Endodermal cell (in vitro differentiated cells): ENCODE data around the gene SULT1C2. TPM values are rescaled to one million over a fixed set of nuclear protein-coding genes. Genes with fewer than 3 reads are reported as not detected.
A peak's percentile ranks its signal among the peaks of the same experiment; 100 is the strongest.
"Not testable (repeated sequence)": the region's sequence is repeated elsewhere in the genome, so short reads cannot be mapped to it uniquely, and the experiment has no call there.

Source experiments
- DNase-seq: peaks from one replicate; pipeline ENCODE4 v3.0.0-alpha.2; 2017
- H3K27ac ChIP-seq: 2 replicates; pipeline ENCODE4 v1.5.1; 2013; ENCODE audit warnings: mild to moderate bottlenecking, low read depth, low read length, moderate library complexity
- H3K27me3 ChIP-seq: 2 replicates; pipeline ENCODE4 v1.6.1; 2013; ENCODE audit warnings: mild to moderate bottlenecking, low read length, moderate library complexity; ENCODE audit not compliant: insufficient read depth, control insufficient read depth, poor library complexity, severe bottlenecking
- H3K36me3 ChIP-seq: 2 replicates; pipeline ENCODE4 v1.7.0; 2013; ENCODE audit warnings: mild to moderate bottlenecking, low read length, moderate library complexity; ENCODE audit not compliant: control insufficient read depth, insufficient read depth
- H3K4me1 ChIP-seq: one replicate; pipeline ENCODE4 v1.7.0; 2013; ENCODE audit warnings: low read length; ENCODE audit not compliant: control insufficient read depth, insufficient read depth
- H3K4me3 ChIP-seq: 2 replicates; pipeline ENCODE4 v1.5.1; 2013; ENCODE audit warnings: mild to moderate bottlenecking, low read length, moderate library complexity
- H3K9ac ChIP-seq: 2 replicates; pipeline ENCODE4 v1.6.1; 2013; ENCODE audit warnings: mild to moderate bottlenecking, low read length, moderate library complexity; ENCODE audit not compliant: poor library complexity, severe bottlenecking; ENCODE audit errors: extremely low read depth
- H3K9me3 ChIP-seq: 2 replicates; pipeline ENCODE4 v1.6.1; 2013; ENCODE audit warnings: mild to moderate bottlenecking, low read length, moderate library complexity; ENCODE audit not compliant: control insufficient read depth
- H3K27ac Mint-ChIP-seq: 2 replicates; pipeline ENCODE4 v1.8.0; 2020; ENCODE audit warnings: mixed read lengths
- H3K27me3 Mint-ChIP-seq: 2 replicates; pipeline ENCODE4 v1.8.0; 2021; ENCODE audit warnings: mild to moderate bottlenecking, mixed read lengths; ENCODE audit not compliant: insufficient read depth
- H3K36me3 Mint-ChIP-seq: 2 replicates; pipeline ENCODE4 v1.8.0; 2020; ENCODE audit warnings: low read depth, mixed read lengths
- H3K4me1 Mint-ChIP-seq: 2 replicates; pipeline ENCODE4 v1.8.0; 2020; ENCODE audit warnings: mixed read lengths
- H3K4me3 Mint-ChIP-seq: 2 replicates; pipeline ENCODE4 v1.8.0; 2020; ENCODE audit warnings: mild to moderate bottlenecking, moderate library complexity, mixed read lengths
- H3K9me3 Mint-ChIP-seq: 2 replicates; pipeline ENCODE4 v1.8.0; 2020; ENCODE audit warnings: mild to moderate bottlenecking, mixed read lengths
- WGBS, 2 experiments: methylation state at CpG; one replicate each; pipeline versions ENCODE4 v1.1.5 to v1.1.7; 2013; ENCODE audit warnings: missing lambda C conversion rate in 2 of 2, mixed read lengths in 1 of 2; ENCODE audit not compliant: insufficient coverage in 1 of 2, insufficient read length in 1 of 2; 5-methylcytosine and 5-hydroxymethylcytosine counted together
- total RNA-seq, 2 donors: library from RNA; stranded (reverse); fragmentation: NEBNext Ultra II Directional in 1 of 2; extraction: Animal tissue kit (Norgen Biotek cat#: 25700) in 1 of 2; gene quantifications; 2 replicates in 1 of 2; 3 replicates in 1 of 2; pipeline ENCODE4 v1.2.1, GENCODE V29; 2021
- TF ChIP-seq, protein P1 (sequence below): fragments of 200-600 bp; sonication (generic); conservative IDR thresholded peaks from 2 replicates; pipeline ENCODE4 v1.5.0; 2021; ENCODE audit warnings: antibody characterized with exemption, mild to moderate bottlenecking

SULT1C2 gene
- total RNA-seq, 2 donors from 2014 or later, result 0.62 to 1.00 TPM

DNA sequence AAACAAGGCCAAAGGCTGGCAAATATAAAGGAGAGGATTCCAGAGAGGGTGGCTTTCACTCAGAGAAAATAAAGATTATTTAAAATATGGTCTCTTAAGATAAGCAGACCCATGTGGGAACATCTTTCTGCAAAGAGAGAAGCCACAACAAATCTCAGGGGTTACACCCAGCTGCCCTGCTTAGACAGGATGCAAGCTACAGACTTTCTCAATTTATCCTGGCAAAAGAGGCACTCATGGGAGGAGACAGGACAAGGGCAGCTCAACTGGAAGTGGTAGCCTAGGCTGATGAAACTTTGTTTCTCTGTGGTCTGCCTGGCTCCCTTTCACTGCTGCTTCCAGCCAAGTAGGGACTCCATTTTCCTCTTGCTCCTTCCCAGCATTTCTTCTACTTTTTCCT lies 63.2 kb downstream of the SULT1C2 start:
- Mint-ChIP-seq H3K36me3 (no peaks in the 10 kb centered on the region), H3K27me3 (no peaks in the 10 kb centered on the region), H3K9me3 (no peaks in the 10 kb centered on the region), H3K4me1 (no peaks in the 10 kb centered on the region), H3K4me3 (no peak overlapping the region), H3K27ac (no peak overlapping the region)
- TF ChIP-seq, protein P1, sequence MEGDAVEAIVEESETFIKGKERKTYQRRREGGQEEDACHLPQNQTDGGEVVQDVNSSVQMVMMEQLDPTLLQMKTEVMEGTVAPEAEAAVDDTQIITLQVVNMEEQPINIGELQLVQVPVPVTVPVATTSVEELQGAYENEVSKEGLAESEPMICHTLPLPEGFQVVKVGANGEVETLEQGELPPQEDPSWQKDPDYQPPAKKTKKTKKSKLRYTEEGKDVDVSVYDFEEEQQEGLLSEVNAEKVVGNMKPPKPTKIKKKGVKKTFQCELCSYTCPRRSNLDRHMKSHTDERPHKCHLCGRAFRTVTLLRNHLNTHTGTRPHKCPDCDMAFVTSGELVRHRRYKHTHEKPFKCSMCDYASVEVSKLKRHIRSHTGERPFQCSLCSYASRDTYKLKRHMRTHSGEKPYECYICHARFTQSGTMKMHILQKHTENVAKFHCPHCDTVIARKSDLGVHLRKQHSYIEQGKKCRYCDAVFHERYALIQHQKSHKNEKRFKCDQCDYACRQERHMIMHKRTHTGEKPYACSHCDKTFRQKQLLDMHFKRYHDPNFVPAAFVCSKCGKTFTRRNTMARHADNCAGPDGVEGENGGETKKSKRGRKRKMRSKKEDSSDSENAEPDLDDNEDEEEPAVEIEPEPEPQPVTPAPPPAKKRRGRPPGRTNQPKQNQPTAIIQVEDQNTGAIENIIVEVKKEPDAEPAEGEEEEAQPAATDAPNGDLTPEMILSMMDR, result no peak
- Histone ChIP-seq H3K4me1 (no peaks in the 10 kb centered on the region), H3K9me3 (no peaks in the 10 kb centered on the region), H3K9ac (no peak overlapping the region), H3K4me3 (no peak overlapping the region), H3K36me3 (no peaks in the 10 kb centered on the region), H3K27me3 (no peaks in the 10 kb centered on the region), H3K27ac (no peak overlapping the region)
- no peak for DNase-seq

DNA sequence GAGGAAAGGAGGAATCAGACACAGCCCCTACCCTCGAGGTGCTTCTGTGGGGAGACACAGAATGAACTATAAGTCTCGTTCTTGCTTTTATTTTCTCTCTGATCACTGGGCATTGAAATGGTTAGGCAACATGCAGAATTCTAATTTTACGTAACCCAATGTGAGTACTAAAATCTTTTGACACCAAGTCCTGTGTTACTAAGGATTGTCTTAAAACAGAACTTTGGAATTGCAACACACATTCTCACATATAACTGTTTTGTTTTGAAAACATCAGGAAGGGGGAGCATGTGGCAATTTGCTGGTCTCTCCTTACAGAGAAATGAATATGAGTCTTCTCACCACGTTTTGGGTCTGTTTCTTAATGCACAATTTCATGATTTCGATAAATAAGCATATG lies 65.4 kb downstream of the SULT1C2 start:
- Histone ChIP-seq H3K27me3 (no peaks in the 10 kb centered on the region), H3K36me3 (no peaks in the 10 kb centered on the region), H3K27ac (no peak overlapping the region), H3K4me3 (no peak overlapping the region), H3K9me3 (no peaks in the 10 kb centered on the region), H3K4me1 (no peaks in the 10 kb centered on the region), H3K9ac (no peak overlapping the region)
- TF ChIP-seq, protein P1, result no peak
- Mint-ChIP-seq H3K36me3 (no peaks in the 10 kb centered on the region), H3K4me1 (no peaks in the 10 kb centered on the region), H3K27me3 (no peaks in the 10 kb centered on the region), H3K27ac (no peak overlapping the region), H3K9me3 (no peaks in the 10 kb centered on the region), H3K4me3 (no peak overlapping the region)
- DNase-seq, result no peak
- WGBS, 2 experiments, result 81 to 92% methylated on average over 5 of the region's 5 CpGs

DNA sequence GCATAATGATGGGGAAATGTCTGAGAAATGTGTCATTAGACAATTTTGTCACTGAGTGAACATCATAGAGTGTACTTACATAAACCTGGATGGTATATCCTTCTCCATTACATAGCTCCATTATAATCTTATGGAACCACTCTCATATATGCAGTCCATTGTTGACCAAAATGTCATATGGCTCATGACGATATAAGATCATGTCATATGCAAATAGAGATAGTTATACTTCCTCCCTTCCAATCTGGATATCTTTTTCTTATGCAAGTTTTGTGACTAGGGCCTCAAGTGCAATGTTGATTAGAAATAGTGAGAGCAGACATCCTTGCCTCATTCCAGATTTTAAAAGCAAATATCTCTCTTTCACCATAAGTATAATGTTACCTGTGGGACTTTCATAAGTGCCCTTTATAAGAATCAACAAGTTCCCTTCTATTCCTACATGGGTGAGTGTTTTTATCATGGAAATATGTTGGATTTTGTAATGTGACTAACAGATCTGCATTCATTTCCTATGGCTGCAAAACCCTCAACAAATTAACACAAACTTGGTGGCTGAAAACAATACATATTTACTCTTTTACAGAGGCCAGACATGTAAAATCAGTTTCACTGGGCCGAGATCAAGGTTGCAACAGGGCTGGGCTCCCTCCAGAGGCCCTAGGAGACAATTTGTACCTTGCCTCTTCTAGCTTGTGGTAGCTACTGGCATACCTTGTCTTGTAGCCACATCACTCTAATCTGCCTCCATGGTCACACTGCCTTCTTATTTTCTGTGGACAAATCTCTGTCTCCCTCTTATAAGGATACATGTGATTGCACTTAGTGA lies 67.4 kb downstream of the SULT1C2 start:
- no peak for DNase-seq
- Mint-ChIP-seq H3K4me3 (no peak overlapping the region), H3K36me3 (no peaks in the 10 kb centered on the region), H3K9me3 (no peaks in the 10 kb centered on the region), H3K27ac (peak overlapping the region; percentile 49), H3K27me3 (no peaks in the 10 kb centered on the region), H3K4me1 (no peaks in the 10 kb centered on the region)
- H3K4me3 ChIP-seq, result no peak overlapping the region
- WGBS, 2 experiments, result 90 to 96% methylated on average over 2 of the region's 2 CpGs
- no peaks in the 10 kb centered on the region for H3K36me3 ChIP-seq
- H3K9ac ChIP-seq, result no peak overlapping the region
- no peak overlapping the region for H3K27ac ChIP-seq
- H3K9me3 ChIP-seq, result no peaks in the 10 kb centered on the region
- no peaks in the 10 kb centered on the region for H3K4me1 ChIP-seq
- H3K27me3 ChIP-seq, result no peaks in the 10 kb centered on the region
- TF ChIP-seq, protein P1, result no peak

DNA sequence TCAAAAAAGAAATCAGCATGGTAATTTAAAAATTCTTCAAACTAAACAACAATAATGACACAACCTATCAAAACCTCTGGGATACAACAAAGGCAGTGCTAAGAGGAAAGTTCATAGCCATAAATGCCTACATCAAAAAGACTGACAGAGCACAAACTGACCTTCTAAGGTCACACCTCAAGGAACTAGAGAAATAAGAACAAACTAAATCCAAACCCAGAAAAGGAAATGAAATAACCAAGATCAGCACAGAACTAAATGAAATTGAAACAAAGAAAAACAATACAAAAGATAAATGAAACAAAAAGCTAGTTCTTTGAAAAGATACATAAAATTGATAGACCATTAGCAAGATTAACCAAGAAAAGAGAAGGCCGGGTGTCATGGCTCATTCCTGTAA lies 70.6 kb downstream of the SULT1C2 start:
- not testable (repeated sequence) for H3K4me1 ChIP-seq, H3K4me3 Mint-ChIP-seq, H3K27ac Mint-ChIP-seq, H3K27ac ChIP-seq, DNase-seq, H3K9me3 Mint-ChIP-seq, H3K36me3 ChIP-seq, H3K9ac ChIP-seq, H3K4me3 ChIP-seq, H3K36me3 Mint-ChIP-seq, H3K27me3 Mint-ChIP-seq, H3K27me3 ChIP-seq, H3K9me3 ChIP-seq, H3K4me1 Mint-ChIP-seq
- 89 to 94% methylated on average over 1 of the region's 1 CpG for WGBS, 2 experiments
